HepG2 (cell line): ENCODE data around the gene DIAPH3. TPM values are rescaled to one million over a fixed set of nuclear protein-coding genes. Genes with fewer than 3 reads are reported as not detected.

Source experiments
- ASH2L ChIP-seq: fragments of 300-600, 200-600 bp; sonication (generic); IDR thresholded peaks from 2 replicates; pipeline ENCODE4 v1.7.0; 2017; ENCODE audit warnings: low read depth, mild to moderate bottlenecking, moderate library complexity, mixed read lengths, low read length; ENCODE audit not compliant: insufficient read length
- ATF4 ChIP-seq, 2 experiments: fragments of 450-650 bp in 1 of 2; sonication (generic) in 1 of 2; formaldehyde crosslinking; IDR thresholded peaks; 2 replicates each; pipeline versions ENCODE4 v1.5.0 to v1.8.0; 2020 to 2022; ENCODE audit warnings: mild to moderate bottlenecking in 1 of 2, missing genetic modification reagents in 1 of 2
- ATF6 ChIP-seq: sonication (generic); formaldehyde crosslinking; conservative IDR thresholded peaks from 2 replicates; pipeline ENCODE4 v1.4.0; 2020; ENCODE audit warnings: missing genetic modification reagents
- BCL6 ChIP-seq: IDR thresholded peaks from 2 replicates; pipeline ENCODE4 v1.6.1; 2016; ENCODE audit warnings: missing genetic modification reagents, missing compliant biosample characterization
- CEBPB ChIP-seq: IDR thresholded peaks from 2 replicates; pipeline ENCODE4 v1.6.1; 2011; ENCODE audit warnings: low read depth, low read length, improper control_type of control experiment, borderline replicate concordance
- CHD4 ChIP-seq: fragments of 200-600 bp; sonication (generic); IDR thresholded peaks from 2 replicates; pipeline ENCODE4 v1.7.0; 2017; ENCODE audit warnings: mild to moderate bottlenecking, low read length, borderline replicate concordance
- FOXK2 ChIP-seq: fragments of 450-650 bp; IDR thresholded peaks from 2 replicates; pipeline ENCODE4 v1.6.1; 2016
- HNF4A ChIP-seq: sonication (generic); formaldehyde crosslinking; IDR thresholded peaks from 2 replicates; pipeline ENCODE4 v1.4.0; 2020; ENCODE audit warnings: missing genetic modification reagents
- NR2F2 ChIP-seq: IDR thresholded peaks from 2 replicates; pipeline ENCODE4 v1.6.1; 2012; ENCODE audit warnings: low read depth, inconsistent platforms, borderline replicate concordance
- NR2F6 ChIP-seq, 2 experiments: IDR thresholded peaks; 2 replicates each; pipeline ENCODE4 v1.6.1; 2016; ENCODE audit warnings: antibody characterized with exemption in 1 of 2, mild to moderate bottlenecking in 1 of 2
- PATZ1 ChIP-seq: sonication (generic); formaldehyde crosslinking; IDR thresholded peaks from 2 replicates; pipeline ENCODE4 v1.4.0; 2020; ENCODE audit warnings: missing genetic modification reagents
- PAXIP1 ChIP-seq: sonication (generic); formaldehyde crosslinking; conservative IDR thresholded peaks from 2 replicates; pipeline ENCODE4 v1.4.0; 2020; ENCODE audit warnings: mild to moderate bottlenecking, missing genetic modification reagents, moderate library complexity
- PRMT3 ChIP-seq: sonication (generic); formaldehyde crosslinking; IDR thresholded peaks from 2 replicates; pipeline ENCODE4 v1.8.1; 2022; ENCODE audit warnings: low read depth, mild to moderate bottlenecking, moderate library complexity, missing genetic modification reagents, borderline replicate concordance
- SIX1 ChIP-seq: sonication (generic); formaldehyde crosslinking; IDR thresholded peaks from 2 replicates; pipeline ENCODE4 v1.4.0; 2020; ENCODE audit warnings: missing genetic modification reagents, borderline replicate concordance
- SOX6 ChIP-seq, 2 experiments: fragments of 450-650 bp in 1 of 2; sonication (generic) in 1 of 2; formaldehyde crosslinking in 1 of 2; IDR thresholded peaks; 2 replicates each; pipeline versions ENCODE4 v1.4.0 to v1.6.1; 2017 to 2020; ENCODE audit warnings: antibody characterized with exemption in 1 of 2, mild to moderate bottlenecking in 1 of 2, missing genetic modification reagents in 1 of 2
- SSRP1 ChIP-seq: IDR thresholded peaks from 2 replicates; pipeline ENCODE4 v1.6.1; 2016; ENCODE audit warnings: control low read depth
- U2AF2 ChIP-seq: fragments of 200-400 bp; formaldehyde crosslinking; IDR thresholded peaks from 2 replicates; pipeline ENCODE4 v1.6.1; 2017; ENCODE audit warnings: low read depth, mild to moderate bottlenecking, low read length
- ZFX ChIP-seq: sonication (generic); formaldehyde crosslinking; IDR thresholded peaks from 2 replicates; pipeline ENCODE4 v1.4.0; 2020; ENCODE audit warnings: mild to moderate bottlenecking, low read depth, missing genetic modification reagents, moderate library complexity
- ZNF337 ChIP-seq: sonication (generic); formaldehyde crosslinking; IDR thresholded peaks from 2 replicates; pipeline ENCODE4 v1.5.1; 2020; ENCODE audit warnings: missing genetic modification reagents, low read depth, mild to moderate bottlenecking, borderline replicate concordance
- ZNF614 ChIP-seq: IDR thresholded peaks from 2 replicates; pipeline ENCODE4 v1.6.1; 2018; ENCODE audit warnings: missing biosample characterization, missing genetic modification reagents, inconsistent platforms, borderline replicate concordance
- polyA plus RNA-seq, 8 experiments: library from polyadenylated mRNA; depleted of rRNA in 3 of 8; stranded (reverse) in 7 of 8; unstranded in 1 of 8; fragments of >200 nt; fragmentation: Illumina TruSeq in 4 of 8; extraction: Trizol in 4 of 8; gene quantifications; 2 replicates each; pipeline versions ENCODE4 v1.2.1 to v1.2.3, GENCODE V29; 2011 to 2016; ENCODE audit warnings: low read depth in 4 of 8, missing spikeins in 1 of 8, mixed read lengths in 1 of 8; ENCODE audit not compliant: insufficient read depth in 1 of 8
- total RNA-seq, 5 experiments: library from RNA; depleted of rRNA; stranded (reverse); fragments of >200 nt; fragmentation: Illumina TruSeq; extraction: Trizol; gene quantifications; 2 replicates each; pipeline ENCODE4 v1.2.3, GENCODE V29; 2016; ENCODE audit warnings: low read depth in 1 of 5

DIAPH3 gene
- total and polyA plus RNA-seq, 2 of the 13 experiments (the other 11 are each of a cell fraction or from before 2014, with no cell fraction given) = 4.0 to 9.3 TPM

GRCh38 chr13:59691501-59692066, 472.1 kb downstream of the DIAPH3 start (continued):
- TF ChIP-seq HNF4A (CRISPR knock-in tag) (peak; percentile 43), PAXIP1 (0 out of 2 replicates have a peak, but pooled peaks have one; percentile 56), NR2F2 (peak; percentile 38; the same call in 1 of the 2 replicates), ZFX (CRISPR knock-in tag) (no peak), SOX6 (IDR thresholded peaks at IDR 0.05) (no peak), SOX6 (CRISPR knock-in tag; IDR thresholded peaks at IDR 0.05) (peak; percentile 49; the same call in 1 of the 2 replicates), ZNF614 (CRISPR knock-in tag) (no peak), CEBPB (peak; percentile 29; the same call in 1 of the 2 replicates), PRMT3 (no peak), SIX1 (CRISPR knock-in tag) (peak; percentile 68; the same call in 1 of the 2 replicates), CHD4 (peak; percentile 75; the same call in 1 of the 2 replicates), ASH2L (peak; percentile 82), BCL6 (CRISPR knock-in tag) (0 out of 2 replicates have a peak, but pooled peaks have one; percentile 32), FOXK2 (no peak), ZNF337 (CRISPR knock-in tag) (no peak), PATZ1 (no peak), ATF6 (CRISPR knock-in tag) (no peak), ATF4 (CRISPR knock-in tag; IDR thresholded peaks at IDR 0.05) (peak in 1 of 2 experiments; percentile 55; a peak in 1 of 4 replicates), U2AF2 (no peak), SSRP1 (CRISPR knock-in tag) (no peak), NR2F6 (IDR thresholded peaks at IDR 0.05) (0 out of 2 replicates have a peak, but pooled peaks have one; percentile 9), NR2F6 (CRISPR knock-in tag; IDR thresholded peaks at IDR 0.05) (peak; percentile 56; the same call in 1 of the 2 replicates)
